GM12864 (cell line): ENCODE results near the gene NFIA.

Experiments used
- DNase-seq: peaks from one replicate; pipeline ENCODE4 v3.0.0-alpha.2; 2011; ENCODE audit warnings: low read depth
- H3K4me3 ChIP-seq: 2 replicates; pipeline ENCODE4 v1.5.1; 2011; ENCODE audit warnings: mild to moderate bottlenecking, low read depth, low read length, control low read depth
- TF ChIP-seq, protein P1 (sequence below): IDR thresholded peaks from 2 replicates; pipeline ENCODE4 v1.5.1; 2011; ENCODE audit warnings: low read depth, mild to moderate bottlenecking, moderate library complexity, low read length, control low read depth, inconsistent platforms; ENCODE audit errors: missing control alignments

NFIA gene

DNA sequence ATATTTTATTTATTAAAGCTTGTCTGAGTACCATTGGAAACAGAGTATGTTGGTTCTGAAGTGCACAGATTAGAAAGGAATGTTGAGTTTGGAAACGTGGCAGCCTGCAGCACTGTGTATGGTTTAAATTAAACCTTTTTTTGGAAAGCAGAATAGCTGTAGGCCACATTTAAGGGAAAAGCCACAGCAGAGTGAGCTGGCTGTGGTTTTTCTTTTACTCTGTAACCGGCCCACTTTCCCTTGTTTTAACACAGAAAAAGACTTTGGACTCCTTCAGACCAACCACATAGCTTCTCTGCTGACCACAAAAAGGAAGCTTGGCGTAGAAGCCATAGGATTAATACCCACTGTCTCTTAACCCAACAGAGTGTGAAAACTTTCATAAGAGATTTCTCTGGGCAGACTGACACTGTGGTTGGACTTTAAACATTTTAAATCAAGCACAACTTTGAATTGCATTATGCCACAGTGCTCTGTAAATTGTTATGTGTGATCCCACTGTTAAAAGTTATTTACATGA, 75.2 kb downstream of the NFIA start:
- no peak for DNase-seq
- TF ChIP-seq, protein P1, sequence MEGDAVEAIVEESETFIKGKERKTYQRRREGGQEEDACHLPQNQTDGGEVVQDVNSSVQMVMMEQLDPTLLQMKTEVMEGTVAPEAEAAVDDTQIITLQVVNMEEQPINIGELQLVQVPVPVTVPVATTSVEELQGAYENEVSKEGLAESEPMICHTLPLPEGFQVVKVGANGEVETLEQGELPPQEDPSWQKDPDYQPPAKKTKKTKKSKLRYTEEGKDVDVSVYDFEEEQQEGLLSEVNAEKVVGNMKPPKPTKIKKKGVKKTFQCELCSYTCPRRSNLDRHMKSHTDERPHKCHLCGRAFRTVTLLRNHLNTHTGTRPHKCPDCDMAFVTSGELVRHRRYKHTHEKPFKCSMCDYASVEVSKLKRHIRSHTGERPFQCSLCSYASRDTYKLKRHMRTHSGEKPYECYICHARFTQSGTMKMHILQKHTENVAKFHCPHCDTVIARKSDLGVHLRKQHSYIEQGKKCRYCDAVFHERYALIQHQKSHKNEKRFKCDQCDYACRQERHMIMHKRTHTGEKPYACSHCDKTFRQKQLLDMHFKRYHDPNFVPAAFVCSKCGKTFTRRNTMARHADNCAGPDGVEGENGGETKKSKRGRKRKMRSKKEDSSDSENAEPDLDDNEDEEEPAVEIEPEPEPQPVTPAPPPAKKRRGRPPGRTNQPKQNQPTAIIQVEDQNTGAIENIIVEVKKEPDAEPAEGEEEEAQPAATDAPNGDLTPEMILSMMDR, result no peak
- no peak overlapping the region for H3K4me3 ChIP-seq

GRCh38 chr1:61158591-61158990, 76.2 kb downstream of the NFIA start:
- no peak for DNase-seq
- TF ChIP-seq, protein P1, result no peak
- no peak overlapping the region for H3K4me3 ChIP-seq

GRCh38 chr1:61160526-61160925, 78.2 kb downstream of the NFIA start:
- DNase-seq, result no peak
- TF ChIP-seq, protein P1, result no peak

DNA sequence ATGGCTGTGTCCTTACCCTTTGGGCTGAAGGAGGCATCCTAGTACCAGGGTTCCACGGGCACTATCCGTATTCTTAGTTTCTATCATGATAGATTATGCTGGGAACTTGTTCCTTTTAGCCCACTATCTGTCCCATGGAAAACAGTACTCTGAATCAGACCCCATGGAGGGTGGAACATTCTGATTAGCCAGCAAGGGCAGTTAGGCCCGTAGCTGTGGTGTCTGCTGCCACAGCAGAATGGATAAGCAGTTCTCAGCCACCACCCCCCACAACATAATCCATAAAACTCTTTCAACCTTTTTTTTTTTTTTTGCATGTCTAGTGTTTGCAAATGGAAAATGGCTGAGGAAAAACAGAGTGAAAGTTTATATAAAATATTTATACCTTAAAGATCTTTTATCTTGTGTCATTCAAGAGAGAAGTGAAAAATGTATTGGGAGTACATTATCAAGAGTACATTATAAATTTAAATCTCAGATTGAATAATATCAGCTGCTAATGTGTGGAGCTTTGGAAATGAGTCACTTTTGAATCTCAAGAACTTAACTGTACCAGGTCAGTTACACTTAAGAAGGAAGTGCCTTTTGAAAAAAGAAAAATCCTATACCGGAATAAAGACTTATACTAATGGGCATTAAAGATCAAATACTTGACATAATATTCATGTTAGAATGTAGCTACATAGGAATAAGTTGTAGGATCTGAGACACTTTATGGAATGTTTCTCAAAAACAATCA, 80.3 kb downstream of the NFIA start:
- TF ChIP-seq, protein P1, result no peak
- DNase-seq, result no peak
- H3K4me3 ChIP-seq, result no peak overlapping the region

More at GRCh38 chr1:61160526-61160925, 78.2 kb downstream of the NFIA start:
- no peak overlapping the region for H3K4me3 ChIP-seq

DNA sequence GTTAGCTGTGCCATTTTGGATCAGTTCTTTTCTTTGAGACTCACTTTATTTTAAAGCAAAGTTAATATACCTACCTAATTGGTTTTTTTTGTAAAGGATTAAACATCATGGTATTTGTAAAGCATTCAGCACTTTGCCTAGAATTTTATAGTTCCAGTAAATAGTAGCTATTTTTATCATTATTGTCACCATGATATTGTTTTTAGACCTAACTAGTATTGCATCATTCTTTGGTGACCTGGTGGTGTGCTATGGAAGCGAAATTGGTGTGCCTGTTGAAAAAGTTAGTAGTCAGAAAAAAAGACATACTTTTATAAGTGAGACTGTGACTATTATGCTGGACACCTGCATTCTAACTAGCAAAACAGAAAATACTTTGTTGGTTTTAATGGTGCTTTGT, 81.0 kb downstream of the NFIA start:
- TF ChIP-seq, protein P1, result no peak
- no peak overlapping the region for H3K4me3 ChIP-seq
- no peak for DNase-seq

DNA sequence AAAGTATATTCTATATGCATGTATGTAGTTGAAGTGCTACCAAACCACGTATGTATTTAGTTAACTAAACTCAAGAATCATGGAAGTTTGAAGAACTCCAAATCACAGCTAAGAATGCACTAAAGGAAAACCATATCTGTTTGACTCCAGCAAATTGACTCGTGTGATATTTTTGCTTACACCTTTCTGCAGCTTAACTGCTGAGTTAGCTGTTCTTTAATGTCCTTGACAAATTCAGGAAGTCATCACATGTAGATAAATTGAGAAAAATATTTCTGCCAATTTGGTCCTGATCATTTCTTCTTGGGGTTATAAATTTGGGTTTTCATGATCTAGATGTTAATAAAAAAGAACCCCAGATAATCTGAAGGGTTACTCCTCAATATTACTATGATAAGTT, 83.0 kb downstream of the NFIA start:
- TF ChIP-seq, protein P1, result no peak
- no peak for DNase-seq
- no peak overlapping the region for H3K4me3 ChIP-seq

- TF ChIP-seq, protein P1, result no peak
- no peak for DNase-seq
- no peak overlapping the region for H3K4me3 ChIP-seq
These were observed 84.9 kb downstream of the NFIA start for GRCh38 chr1:61167309-61167708.
